Mesenchymal stem cell (in vitro differentiated cells and primary cell): ENCODE results near the gene LYZL2.
A peak's percentile ranks its signal among the peaks of the same experiment; 100 is the strongest.

ENCODE experiments used
- DNase-seq: peaks from one replicate; pipeline ENCODE4 v3.0.0-alpha.2; 2013
- H2AFZ ChIP-seq: one replicate; pipeline ENCODE4 v1.6.1; 2013; ENCODE audit warnings: low read depth, mild to moderate bottlenecking, control low read depth, inconsistent platforms, low read length, moderate library complexity
- H2AK5ac ChIP-seq: 2 replicates; pipeline ENCODE4 v1.6.1; 2013; ENCODE audit warnings: low read length, moderate library complexity, mild to moderate bottlenecking, inconsistent platforms; ENCODE audit not compliant: severe bottlenecking
- H2BK120ac ChIP-seq: one replicate; pipeline ENCODE4 v1.6.1; 2013; ENCODE audit warnings: low read depth, mild to moderate bottlenecking, inconsistent platforms, low read length, moderate library complexity
- H2BK12ac ChIP-seq, 2 experiments: one replicate each; pipeline ENCODE4 v1.6.1; 2013; ENCODE audit warnings: inconsistent platforms in 2 of 2, low read length in 2 of 2, mild to moderate bottlenecking in 2 of 2, moderate library complexity in 2 of 2, control low read depth in 1 of 2
- H2BK15ac ChIP-seq: one replicate; pipeline ENCODE4 v1.6.1; 2013; ENCODE audit warnings: mild to moderate bottlenecking, low read depth, inconsistent platforms; ENCODE audit not compliant: poor library complexity, severe bottlenecking
- H2BK5ac ChIP-seq: 2 replicates; pipeline ENCODE4 v1.6.1; 2013; ENCODE audit warnings: low read depth, mild to moderate bottlenecking, low read length, control low read depth, inconsistent platforms; ENCODE audit not compliant: poor library complexity, severe bottlenecking
- H3K14ac ChIP-seq, 2 experiments: one replicate each; pipeline ENCODE4 v1.6.1; 2013; ENCODE audit warnings: inconsistent platforms in 2 of 2, low read length in 2 of 2, control low read depth in 1 of 2, mild to moderate bottlenecking in 1 of 2, moderate library complexity in 1 of 2
- H3K18ac ChIP-seq, 2 experiments: one replicate each; pipeline ENCODE4 v1.6.1; 2013; ENCODE audit warnings: inconsistent platforms in 2 of 2, low read length in 2 of 2, control low read depth in 1 of 2, low read depth in 1 of 2, mild to moderate bottlenecking in 1 of 2
- H3K23ac ChIP-seq, 2 experiments: one replicate each; pipeline ENCODE4 v1.6.1; 2013; ENCODE audit warnings: inconsistent platforms in 2 of 2, low read length in 2 of 2, mild to moderate bottlenecking in 2 of 2, moderate library complexity in 2 of 2, control low read depth in 1 of 2
- H3K27ac ChIP-seq: 2 replicates; pipeline ENCODE4 v1.5.1; 2013; ENCODE audit warnings: mild to moderate bottlenecking, moderate library complexity, low read length, control low read depth, inconsistent platforms; ENCODE audit not compliant: poor library complexity, severe bottlenecking
- H3K27me3 ChIP-seq, 2 experiments: 2 replicates each; pipeline versions ENCODE4 v1.6.1 to v1.7.0; 2013; ENCODE audit warnings: low read length in 2 of 2, mild to moderate bottlenecking in 2 of 2, moderate library complexity in 2 of 2, control low read depth in 1 of 2, inconsistent platforms in 1 of 2; ENCODE audit not compliant: control insufficient read depth in 1 of 2, insufficient read depth in 1 of 2
- H3K36me3 ChIP-seq, 2 experiments: 2 replicates each; pipeline versions ENCODE4 v1.6.1 to v1.7.0; 2013; ENCODE audit warnings: low read length in 2 of 2, control low read depth in 1 of 2, inconsistent platforms in 1 of 2, low read depth in 1 of 2, mild to moderate bottlenecking in 1 of 2; ENCODE audit not compliant: insufficient read depth in 2 of 2, control insufficient read depth in 1 of 2
- H3K4ac ChIP-seq, 2 experiments: one replicate each; pipeline ENCODE4 v1.6.1; 2013; ENCODE audit warnings: inconsistent platforms in 2 of 2, low read length in 2 of 2, mild to moderate bottlenecking in 2 of 2, moderate library complexity in 2 of 2, control low read depth in 1 of 2, low read depth in 1 of 2
- H3K4me1 ChIP-seq: 2 replicates; pipeline ENCODE4 v1.6.1; 2013; ENCODE audit warnings: low read depth, low read length, control low read depth; ENCODE audit not compliant: control insufficient read depth, insufficient read depth
- H3K4me2 ChIP-seq: 2 replicates; pipeline ENCODE4 v1.6.1; 2013; ENCODE audit warnings: low read length, mild to moderate bottlenecking, inconsistent platforms; ENCODE audit not compliant: poor library complexity, severe bottlenecking
- H3K4me3 ChIP-seq, 2 experiments: 2 replicates each; pipeline versions ENCODE4 v1.5.1 to v1.7.0; 2013; ENCODE audit warnings: low read length in 2 of 2, mild to moderate bottlenecking in 2 of 2, control low read depth in 1 of 2, low read depth in 1 of 2; ENCODE audit not compliant: insufficient read depth in 1 of 2
- H3K79me1 ChIP-seq: replicated peaks from 2 replicates; pipeline ENCODE4 v1.6.1; 2013; ENCODE audit warnings: mild to moderate bottlenecking, control low read depth, low read length, inconsistent platforms; ENCODE audit not compliant: poor library complexity, severe bottlenecking
- H3K9ac ChIP-seq: 2 replicates; pipeline ENCODE4 v1.7.0; 2013; ENCODE audit warnings: mild to moderate bottlenecking, low read length, moderate library complexity
- H3K9me3 ChIP-seq: 2 replicates; pipeline ENCODE4 v1.7.0; 2013; ENCODE audit warnings: mild to moderate bottlenecking, low read length; ENCODE audit not compliant: control insufficient read depth
- H4K8ac ChIP-seq: one replicate; pipeline ENCODE4 v1.6.1; 2013; ENCODE audit warnings: inconsistent platforms, mild to moderate bottlenecking, low read length, moderate library complexity
- H4K91ac ChIP-seq: one replicate; pipeline ENCODE4 v1.6.1; 2013; ENCODE audit warnings: mild to moderate bottlenecking, low read length, inconsistent platforms
- WGBS: methylation state at CpG from one replicate; pipeline ENCODE4 v1.1.7; 2013; ENCODE audit warnings: mixed read lengths; 5-methylcytosine and 5-hydroxymethylcytosine counted together

Gene LYZL2

GRCh38 chr10:30639946-30640786 is 10.6 kb upstream of the LYZL2 start:
- Histone ChIP-seq H2BK5ac (no peak overlapping the region), H4K91ac (no peak overlapping the region), H2BK120ac (no peak overlapping the region), H2BK12ac (no peak overlapping the region), H3K4ac (no peak overlapping the region), H3K4me2 (no peak overlapping the region), H2AK5ac (no peak overlapping the region), H3K14ac (no peak overlapping the region), H3K9ac (no peak overlapping the region), H3K36me3 (no peaks in the 10 kb centered on the region), H3K4me1 (peaks cover 5% of the 10 kb centered on the region), H3K27ac (no peak overlapping the region), H3K18ac (no peak overlapping the region), H3K9me3 (no peaks in the 10 kb centered on the region), H2AFZ (no peak overlapping the region), H3K4me3 (no peak overlapping the region), H3K79me1 (no peaks in the 10 kb centered on the region), H3K23ac (no peak overlapping the region), H2BK15ac (no peak overlapping the region), H3K27me3 (no peaks in the 10 kb centered on the region), H4K8ac (no peak overlapping the region)
- peak; percentile 62 for DNase-seq
- 74% methylated on average over 4 of the region's 6 CpGs for WGBS

- Histone ChIP-seq H4K8ac (peak overlapping the region; percentile 40), H2BK5ac (no peak overlapping the region), H3K9ac (no peak overlapping the region), H2BK120ac (no peak overlapping the region), H2AK5ac (no peak overlapping the region), H3K27me3 (no peaks in the 10 kb centered on the region), H2AFZ (no peak overlapping the region), H3K79me1 (no peaks in the 10 kb centered on the region), H3K4me2 (no peak overlapping the region), H4K91ac (no peak overlapping the region), H2BK15ac (no peak overlapping the region), H3K23ac (no peak overlapping the region), H3K4ac (no peak overlapping the region), H3K36me3 (no peaks in the 10 kb centered on the region), H3K18ac (peak overlapping the region in 1 of 2 experiments; percentile 43), H2BK12ac (no peak overlapping the region), H3K27ac (no peak overlapping the region), H3K14ac (peak overlapping the region in 1 of 2 experiments; percentile 41), H3K9me3 (no peaks in the 10 kb centered on the region), H3K4me3 (no peak overlapping the region), H3K4me1 (peaks cover 5% of the 10 kb centered on the region)
- 56% methylated on average over 4 of the region's 4 CpGs for WGBS
- DNase-seq = peak; percentile 86
These were observed 8.4 kb upstream of the LYZL2 start for GRCh38 chr10:30637881-30638467.

GRCh38 chr10:30631188-30631587 is 1.6 kb upstream of the LYZL2 start:
- Histone ChIP-seq H3K18ac (no peak overlapping the region), H2BK12ac (no peak overlapping the region), H3K14ac (no peak overlapping the region), H3K27ac (no peak overlapping the region), H2BK5ac (no peak overlapping the region), H2AK5ac (no peak overlapping the region), H3K27me3 (peaks cover 0 to 2% of the 10 kb centered on the region in 2 experiments), H3K79me1 (no peaks in the 10 kb centered on the region), H2BK15ac (no peak overlapping the region), H3K4me1 (no peaks in the 10 kb centered on the region), H3K4me3 (no peak overlapping the region), H3K9me3 (no peaks in the 10 kb centered on the region), H2BK120ac (no peak overlapping the region), H3K9ac (peak overlapping the region; percentile 43), H3K4me2 (no peak overlapping the region), H2AFZ (no peak overlapping the region), H3K4ac (no peak overlapping the region), H4K91ac (no peak overlapping the region), H4K8ac (no peak overlapping the region), H3K36me3 (no peaks in the 10 kb centered on the region), H3K23ac (no peak overlapping the region)
- DNase-seq = no peak
- WGBS = no CpG with 5 or more reads among the region's 4 CpGs

GRCh38 chr10:30630571-30630970 is 1.0 kb upstream of the LYZL2 start:
- DNase-seq = no peak
- no peak overlapping the region for H3K4me2 ChIP-seq
- no peaks in the 10 kb centered on the region for H3K4me1 ChIP-seq
- WGBS = no CpG with 5 or more reads among the region's 2 CpGs
- no peak overlapping the region for H2BK120ac ChIP-seq
- H2BK15ac ChIP-seq = no peak overlapping the region
- H3K79me1 ChIP-seq = no peaks in the 10 kb centered on the region
- no peaks in the 10 kb centered on the region for H3K36me3 ChIP-seq
- no peak overlapping the region for H2BK5ac ChIP-seq
- no peaks in the 10 kb centered on the region for H3K9me3 ChIP-seq
- peaks cover 0 to 5% of the 10 kb centered on the region in 2 experiments for H3K27me3 ChIP-seq
- H4K8ac ChIP-seq = no peak overlapping the region
- H3K23ac ChIP-seq = no peak overlapping the region
- H3K27ac ChIP-seq = no peak overlapping the region
- H3K9ac ChIP-seq = peak overlapping the region; percentile 43
- H4K91ac ChIP-seq = no peak overlapping the region
- H2AFZ ChIP-seq = no peak overlapping the region
- H3K4me3 ChIP-seq = no peak overlapping the region
- no peak overlapping the region for H3K18ac ChIP-seq
- no peak overlapping the region for H3K14ac ChIP-seq
- no peak overlapping the region for H2AK5ac ChIP-seq
- no peak overlapping the region for H2BK12ac ChIP-seq
- no peak overlapping the region for H3K4ac ChIP-seq
